Omental fat pad (tissue), 4 donors: ENCODE measurements around the gene FGFR4. TPM values are rescaled to one million over a fixed set of nuclear protein-coding genes. Genes with fewer than 3 reads are reported as not detected.

ENCODE experiments used
- ATAC-seq: fragments of 150-250 bp; one replicate; pipeline ENCODE4 v1.9.1; 2016; ENCODE audit warnings: mild to moderate bottlenecking, moderate library complexity; ENCODE audit not compliant: low FRiP score
- DNase-seq: peaks from one replicate; pipeline ENCODE4 v3.0.0-alpha.2; 2019; ENCODE audit warnings: low spot score
- CTCF ChIP-seq, 3 donors: fragments of 450-650 bp; IDR thresholded peaks; one replicate each; pipeline ENCODE4 v1.5.1; 2016 to 2017; ENCODE audit warnings: antibody characterized with exemption in 3 of 3, mild to moderate bottlenecking in 3 of 3, moderate library complexity in 2 of 3
- total RNA-seq, 4 donors: library from RNA; depleted of rRNA; stranded (reverse); fragments of >200 nt; gene quantifications; one replicate each; pipeline ENCODE4 v1.1.0, GENCODE V29; 2016

The FGFR4 gene
- total RNA-seq, 4 donors from 2014 or later: 1.4 to 3.9 (median 2.7) TPM; not detected in 1

GRCh38 chr5:177126771-177127170 is 40.1 kb downstream of the FGFR4 start:
- no peak for DNase-seq
- ATAC-seq: no peak
- no peak for TF ChIP-seq CTCF (IDR thresholded peaks at IDR 0.05)

- ATAC-seq (no peak), DNase-seq (no peak)
- TF ChIP-seq CTCF (IDR thresholded peaks at IDR 0.05): no peak
Measured at GRCh38 chr5:177128551-177128981, 41.9 kb downstream of the FGFR4 start.

GRCh38 chr5:177130211-177131018 is 43.7 kb downstream of the FGFR4 start:
- TF ChIP-seq CTCF (IDR thresholded peaks at IDR 0.05): no peak
- DNase-seq: no peak
- no peak for ATAC-seq

- TF ChIP-seq CTCF (IDR thresholded peaks at IDR 0.05): no peak
- no peak for DNase-seq
- ATAC-seq: no peak
Measured at GRCh38 chr5:177131019-177131320, 44.3 kb downstream of the FGFR4 start.

- DNase-seq: no peak
- ATAC-seq: no peak
- TF ChIP-seq CTCF (IDR thresholded peaks at IDR 0.05): no peak
Measured at GRCh38 chr5:177131352-177132135, 44.8 kb downstream of the FGFR4 start.

- DNase-seq (no peak), ATAC-seq (peak; percentile 30)
- TF ChIP-seq CTCF (IDR thresholded peaks at IDR 0.05): no peak
Measured at GRCh38 chr5:177132136-177133095, 45.7 kb downstream of the FGFR4 start.
